ENCODE data around the gene UBA5.
"Not testable (repeated sequence)": the region's sequence is repeated elsewhere in the genome, so short reads cannot be mapped to it uniquely, and the experiment has no call there.

UBA5 gene

DNA sequence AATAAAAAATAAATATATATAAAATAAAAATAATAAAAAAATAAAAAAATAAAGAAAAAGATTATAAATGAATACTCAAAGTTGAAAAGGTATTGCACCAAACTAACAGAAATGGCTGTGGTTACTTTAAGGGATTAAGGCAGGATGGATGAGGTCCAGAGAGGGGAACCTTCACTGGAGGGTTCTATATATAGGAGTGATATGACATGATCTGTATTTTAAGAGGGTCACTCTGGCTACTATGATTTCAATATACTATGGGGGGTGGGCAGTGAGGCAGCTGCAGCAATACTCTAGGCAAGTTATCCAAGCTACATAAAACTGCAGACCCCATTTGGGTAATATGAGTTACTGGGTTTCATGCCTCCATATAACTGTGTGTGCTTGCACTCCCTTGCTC is 25.1 kb upstream of the UBA5 start:
- no peak for DNase-seq (ENCODE audit: extremely low spot score)
- ChIA-PET POLR2A (no interaction called here), CTCF (interaction anchor here (1.2 to 2.2 kb wide), 8 partner anchors 8 to 102 kb away, joined by 3 to 13 read pairs (median 4); no protein-coding TSS in a partner anchor)
- no peak for TF ChIP-seq CTCF (IDR thresholded peaks at IDR 0.05; ENCODE audit: control extremely low read depth, extremely low read depth, low read depth, missing control alignments)

- DNase-seq (ENCODE audit: extremely low spot score), result no peak
- CTCF ChIA-PET, result interaction anchor here (6.7 kb wide), 1 partner anchor 102 kb away, joined by 190 read pairs; no protein-coding TSS in a partner anchor
- POLR2A ChIA-PET, result no interaction called here
- TF ChIP-seq CTCF (IDR thresholded peaks at IDR 0.05; ENCODE audit: control extremely low read depth, extremely low read depth, low read depth, missing control alignments), result no peak
These were observed 22.5 kb upstream of the UBA5 start for GRCh38 chr3:132637590-132637989.

- DNase-seq (ENCODE audit: extremely low spot score), result no peak
- TF ChIP-seq CTCF (IDR thresholded peaks at IDR 0.05; ENCODE audit: control extremely low read depth, extremely low read depth, low read depth, missing control alignments), result no peak
- CTCF ChIA-PET, result interaction anchor here (0.8 to 6.7 kb wide), 7 partner anchors 14 to 115 kb away, joined by 3 to 190 read pairs (median 3); no protein-coding TSS in a partner anchor
- POLR2A ChIA-PET, result no interaction called here
These were observed 21.4 kb upstream of the UBA5 start for GRCh38 chr3:132638706-132639105.

- CTCF ChIA-PET, result interaction anchor here (0.9 to 6.7 kb wide), 27 partner anchors 11 to 386 kb away, joined by 3 to 190 read pairs (median 6); partner anchors contain the start of genes ACAD11 and UBA5
- POLR2A ChIA-PET; DNase-seq (ENCODE audit: extremely low spot score): not testable (repeated sequence)
These were observed 18.7 kb upstream of the UBA5 start for GRCh38 chr3:132641427-132641826.

GRCh38 chr3:132641837-132642538 is 18.1 kb upstream of the UBA5 start:
- peak; percentile 38 for TF ChIP-seq CTCF (IDR thresholded peaks at IDR 0.05; ENCODE audit: control extremely low read depth, extremely low read depth, low read depth, missing control alignments)

GRCh38 chr3:132642539-132642847 is 17.6 kb upstream of the UBA5 start:
- no peak for DNase-seq (ENCODE audit: extremely low spot score)
- ChIA-PET CTCF (interaction anchor here (0.7 to 6.7 kb wide), 43 partner anchors 7 to 387 kb away, joined by 3 to 190 read pairs (median 5); partner anchors contain the start of genes ACAD11 and UBA5), POLR2A (no interaction called here)
- TF ChIP-seq CTCF (IDR thresholded peaks at IDR 0.05; ENCODE audit: control extremely low read depth, extremely low read depth, low read depth, missing control alignments), result no peak

More at GRCh38 chr3:132641837-132642538, 18.1 kb upstream of the UBA5 start:
- ChIA-PET POLR2A (no interaction called here), CTCF (interaction anchor here (0.6 to 6.7 kb wide), 41 partner anchors 9 to 387 kb away, joined by 3 to 190 read pairs (median 5); partner anchors contain the start of genes ACAD11 and UBA5)
- peak; percentile 56 for DNase-seq (ENCODE audit: extremely low spot score)

- CTCF ChIA-PET, result interaction anchor here (0.9 to 6.7 kb wide), 31 partner anchors 8 to 388 kb away, joined by 3 to 190 read pairs (median 5); partner anchors contain the start of gene ACAD11
These were observed 16.8 kb upstream of the UBA5 start for GRCh38 chr3:132643366-132643765.

More at GRCh38 chr3:132643366-132643765, 16.8 kb upstream of the UBA5 start:
- POLR2A ChIA-PET, result no interaction called here
- DNase-seq (ENCODE audit: extremely low spot score), result no peak
- no peak for TF ChIP-seq CTCF (IDR thresholded peaks at IDR 0.05; ENCODE audit: control extremely low read depth, extremely low read depth, low read depth, missing control alignments)

All from GM10248 (cell line).